Measurements from ENCODE around the gene RFX7.
"Not testable (repeated sequence)": the region's sequence is repeated elsewhere in the genome, so short reads cannot be mapped to it uniquely, and the experiment has no call there.

The RFX7 gene

DNA sequence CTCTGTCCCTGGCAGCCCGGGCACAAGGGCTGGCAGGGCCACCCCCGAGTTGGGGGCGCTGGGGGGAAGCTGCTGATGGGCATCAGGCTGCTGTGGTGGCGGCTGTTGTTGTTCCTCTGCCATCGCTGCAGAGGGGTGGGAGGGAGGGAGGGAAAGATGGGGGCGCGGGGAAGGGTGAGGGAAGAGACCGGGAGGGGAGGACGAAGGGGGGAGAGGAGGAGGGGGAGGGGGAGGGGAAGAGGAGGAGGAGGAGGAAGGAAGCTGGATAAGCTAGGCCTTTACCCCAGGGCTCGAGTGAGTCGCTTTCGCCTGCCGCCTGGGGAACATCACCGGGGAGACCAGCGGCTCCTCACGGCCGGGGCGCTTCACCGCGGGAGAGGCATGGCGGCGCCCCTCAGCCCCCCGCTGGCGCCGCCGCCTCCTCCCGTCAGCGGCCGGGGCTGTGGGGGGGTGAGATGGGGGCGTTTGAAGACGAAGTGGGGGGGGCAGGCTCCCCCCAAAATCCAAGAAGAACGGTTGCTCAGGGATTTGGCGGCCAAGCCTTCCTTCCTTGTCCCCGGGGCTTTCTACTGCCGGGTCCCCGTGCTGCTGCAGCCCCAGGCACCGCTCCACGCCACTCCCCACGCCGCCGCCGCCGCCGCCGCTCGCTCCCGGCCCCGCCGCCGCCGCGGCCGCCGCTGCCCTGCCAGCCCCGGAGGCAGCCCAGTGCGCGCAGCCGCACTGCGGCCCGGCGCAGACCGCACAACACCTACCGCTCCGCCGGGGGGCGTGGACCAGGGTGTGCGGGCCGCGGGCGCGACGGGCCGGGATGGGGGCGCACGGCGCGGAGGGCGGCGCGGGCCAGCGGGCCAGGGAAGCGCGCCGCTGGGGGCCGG is at the start of gene RFX7:
Gene RFX7, minus strand, starts transcription at position 717 of the 875 bp plus-strand sequence. Its CDS starts 594 bp downstream, at position 123.
- Histone ChIP-seq H3K36me3 (ENCODE audit: insufficient read depth, insufficient read length, low read length) (no peaks in the 10 kb centered on the region), H3K9ac (ENCODE audit: insufficient read length, low read depth) (peak within 1 kb of the TSS; percentile 80), H3K4me3 (ENCODE audit: insufficient read length, low read depth) (peak within 1 kb of the TSS; percentile 48), H3K9me3 (ENCODE audit: insufficient read depth, low read length) (peaks cover 6% of the 10 kb centered on the region; the same call in 1 of the 2 replicates), H3K4me1 (ENCODE audit: insufficient read depth, insufficient read length) (peaks cover 6% of the 10 kb centered on the region), H3K27me3 (ENCODE audit: insufficient read depth, insufficient read length) (no peaks in the 10 kb centered on the region)
- DNase-seq (ENCODE audit: low read depth, low spot score), result peak; percentile 27
- TF ChIP-seq YY1 (IDR thresholded peaks at IDR 0.05; ENCODE audit: insufficient read depth, insufficient read length) (no peak), ZNF274 (IDR thresholded peaks at IDR 0.05; ENCODE audit: low read depth, low read length) (no peak), SUZ12 (IDR thresholded peaks at IDR 0.05; ENCODE audit: extremely low read depth, insufficient read depth, insufficient read length) (no peak)

GRCh38 chr15:56292546-56293316 is 49.1 kb upstream of the RFX7 start:
- TF ChIP-seq SUZ12 (IDR thresholded peaks at IDR 0.05; ENCODE audit: extremely low read depth, insufficient read depth, insufficient read length) (no peak), YY1 (IDR thresholded peaks at IDR 0.05; ENCODE audit: insufficient read depth, insufficient read length) (no peak), ZNF274 (IDR thresholded peaks at IDR 0.05; ENCODE audit: low read depth, low read length) (no peak)
- Histone ChIP-seq H3K4me1 (ENCODE audit: insufficient read depth, insufficient read length) (no peaks in the 10 kb centered on the region), H3K9me3 (ENCODE audit: insufficient read depth, low read length) (no peaks in the 10 kb centered on the region; the same call in 1 of the 2 replicates), H3K27me3 (ENCODE audit: insufficient read depth, insufficient read length) (no peaks in the 10 kb centered on the region), H3K36me3 (ENCODE audit: insufficient read depth, insufficient read length, low read length) (no peaks in the 10 kb centered on the region), H3K4me3 (ENCODE audit: insufficient read length, low read depth) (no peak overlapping the region), H3K9ac (ENCODE audit: insufficient read length, low read depth) (no peak overlapping the region)
- no peak for DNase-seq (ENCODE audit: low read depth, low spot score)

DNA sequence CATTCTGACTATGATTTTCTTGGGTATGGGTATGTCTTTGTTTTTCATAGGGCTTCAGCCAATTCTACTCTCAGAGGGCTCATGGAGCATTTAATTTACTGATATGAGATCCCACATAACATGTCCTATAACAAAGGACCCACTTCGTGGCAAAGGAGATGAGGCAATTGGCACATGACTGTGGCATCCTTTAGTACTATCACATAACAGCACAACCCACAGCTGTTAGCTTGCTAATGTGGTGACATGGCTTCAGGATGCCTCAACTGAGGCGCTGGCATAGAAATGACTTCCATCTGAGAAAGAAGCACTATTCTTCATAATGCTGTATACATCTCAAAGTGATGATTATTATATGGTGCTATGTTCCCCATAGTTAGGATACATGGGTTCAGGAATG is 48.1 kb upstream of the RFX7 start:
- H3K27me3 ChIP-seq (ENCODE audit: insufficient read depth, insufficient read length), result no peaks in the 10 kb centered on the region
- H3K36me3 ChIP-seq (ENCODE audit: insufficient read depth, insufficient read length, low read length), result no peaks in the 10 kb centered on the region
- no peaks in the 10 kb centered on the region for H3K4me1 ChIP-seq (ENCODE audit: insufficient read depth, insufficient read length)
- DNase-seq (ENCODE audit: low read depth, low spot score), result no peak
- no peaks in the 10 kb centered on the region; the same call in 1 of the 2 replicates for H3K9me3 ChIP-seq (ENCODE audit: insufficient read depth, low read length)
- no peak overlapping the region for H3K4me3 ChIP-seq (ENCODE audit: insufficient read length, low read depth)
- TF ChIP-seq SUZ12 (IDR thresholded peaks at IDR 0.05; ENCODE audit: extremely low read depth, insufficient read depth, insufficient read length), result no peak
- no peak for TF ChIP-seq YY1 (IDR thresholded peaks at IDR 0.05; ENCODE audit: insufficient read depth, insufficient read length)
- TF ChIP-seq ZNF274 (IDR thresholded peaks at IDR 0.05; ENCODE audit: low read depth, low read length), result no peak
- no peak overlapping the region for H3K9ac ChIP-seq (ENCODE audit: insufficient read length, low read depth)

GRCh38 chr15:56286213-56286612 is 42.5 kb upstream of the RFX7 start:
- no peak for DNase-seq (ENCODE audit: low read depth, low spot score)
- Histone ChIP-seq H3K9me3 (ENCODE audit: insufficient read depth, low read length) (no peaks in the 10 kb centered on the region), H3K9ac (ENCODE audit: insufficient read length, low read depth) (no peak overlapping the region), H3K27me3 (ENCODE audit: insufficient read depth, insufficient read length) (no peaks in the 10 kb centered on the region), H3K36me3 (ENCODE audit: insufficient read depth, insufficient read length, low read length) (no peaks in the 10 kb centered on the region), H3K4me3 (ENCODE audit: insufficient read length, low read depth) (no peak overlapping the region), H3K4me1 (ENCODE audit: insufficient read depth, insufficient read length) (no peaks in the 10 kb centered on the region)
- TF ChIP-seq SUZ12 (IDR thresholded peaks at IDR 0.05; ENCODE audit: extremely low read depth, insufficient read depth, insufficient read length) (no peak), ZNF274 (IDR thresholded peaks at IDR 0.05; ENCODE audit: low read depth, low read length) (no peak), YY1 (IDR thresholded peaks at IDR 0.05; ENCODE audit: insufficient read depth, insufficient read length) (no peak)

- DNase-seq (ENCODE audit: low read depth, low spot score), result no peak
- Histone ChIP-seq H3K9me3 (ENCODE audit: insufficient read depth, low read length) (no peaks in the 10 kb centered on the region), H3K36me3 (ENCODE audit: insufficient read depth, insufficient read length, low read length) (no peaks in the 10 kb centered on the region), H3K4me1 (ENCODE audit: insufficient read depth, insufficient read length) (no peaks in the 10 kb centered on the region), H3K27me3 (ENCODE audit: insufficient read depth, insufficient read length) (no peaks in the 10 kb centered on the region), H3K4me3 (ENCODE audit: insufficient read length, low read depth) (no peak overlapping the region), H3K9ac (ENCODE audit: insufficient read length, low read depth) (no peak overlapping the region)
- TF ChIP-seq YY1 (IDR thresholded peaks at IDR 0.05; ENCODE audit: insufficient read depth, insufficient read length), result no peak
- TF ChIP-seq SUZ12 (IDR thresholded peaks at IDR 0.05; ENCODE audit: extremely low read depth, insufficient read depth, insufficient read length), result no peak
- no peak for TF ChIP-seq ZNF274 (IDR thresholded peaks at IDR 0.05; ENCODE audit: low read depth, low read length)
Measured at GRCh38 chr15:56281145-56281544, 37.5 kb upstream of the RFX7 start.

- TF ChIP-seq ZNF274 (IDR thresholded peaks at IDR 0.05; ENCODE audit: low read depth, low read length), result no peak
- no peak for TF ChIP-seq YY1 (IDR thresholded peaks at IDR 0.05; ENCODE audit: insufficient read depth, insufficient read length)
- TF ChIP-seq SUZ12 (IDR thresholded peaks at IDR 0.05; ENCODE audit: extremely low read depth, insufficient read depth, insufficient read length), result no peak
- no peak for DNase-seq (ENCODE audit: low read depth, low spot score)
- H3K36me3 ChIP-seq (ENCODE audit: insufficient read depth, insufficient read length, low read length), result no peaks in the 10 kb centered on the region
- no peak overlapping the region for H3K9ac ChIP-seq (ENCODE audit: insufficient read length, low read depth)
- no peaks in the 10 kb centered on the region for H3K4me1 ChIP-seq (ENCODE audit: insufficient read depth, insufficient read length)
- H3K4me3 ChIP-seq (ENCODE audit: insufficient read length, low read depth), result no peak overlapping the region
- peaks cover 6% of the 10 kb centered on the region; the same call in 1 of the 2 replicates for H3K9me3 ChIP-seq (ENCODE audit: insufficient read depth, low read length)
- no peaks in the 10 kb centered on the region for H3K27me3 ChIP-seq (ENCODE audit: insufficient read depth, insufficient read length)
Measured at GRCh38 chr15:56273724-56274123, 30.0 kb upstream of the RFX7 start.

- TF ChIP-seq YY1 (IDR thresholded peaks at IDR 0.05; ENCODE audit: insufficient read depth, insufficient read length) (no peak), ZNF274 (IDR thresholded peaks at IDR 0.05; ENCODE audit: low read depth, low read length) (no peak), SUZ12 (IDR thresholded peaks at IDR 0.05; ENCODE audit: extremely low read depth, insufficient read depth, insufficient read length) (no peak)
- no peaks in the 10 kb centered on the region for H3K4me1 ChIP-seq (ENCODE audit: insufficient read depth, insufficient read length)
- H3K36me3 ChIP-seq (ENCODE audit: insufficient read depth, insufficient read length, low read length), result no peaks in the 10 kb centered on the region
- H3K9ac ChIP-seq (ENCODE audit: insufficient read length, low read depth), result no peak overlapping the region
- peaks cover 6% of the 10 kb centered on the region; the same call in 1 of the 2 replicates for H3K9me3 ChIP-seq (ENCODE audit: insufficient read depth, low read length)
- no peak for DNase-seq (ENCODE audit: low read depth, low spot score)
- H3K27me3 ChIP-seq (ENCODE audit: insufficient read depth, insufficient read length), result no peaks in the 10 kb centered on the region
- H3K4me3 ChIP-seq (ENCODE audit: insufficient read length, low read depth), result no peak overlapping the region
Measured at GRCh38 chr15:56272454-56272853, 28.8 kb upstream of the RFX7 start.

DNA sequence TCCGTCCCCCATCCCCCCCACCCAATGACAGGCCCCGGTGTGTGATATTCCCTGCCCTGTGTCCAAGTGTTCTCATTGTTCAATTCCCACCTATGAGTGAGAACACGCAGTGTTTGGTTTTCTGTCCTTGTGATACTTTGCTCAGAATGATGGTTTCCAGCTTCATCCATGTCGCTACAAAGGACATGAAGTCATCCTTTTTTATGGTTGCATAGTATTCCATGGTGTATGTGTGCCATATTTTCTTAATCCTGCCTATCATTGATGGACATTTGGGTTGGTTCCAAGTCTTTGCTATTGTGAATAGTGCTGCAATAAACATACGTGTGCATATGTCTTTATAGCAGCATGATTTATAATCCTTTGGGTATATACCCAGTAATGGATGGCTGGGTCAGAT is 22.8 kb upstream of the RFX7 start:
- not testable (repeated sequence) for H3K36me3 ChIP-seq (ENCODE audit: insufficient read depth, insufficient read length, low read length); H3K9me3 ChIP-seq (ENCODE audit: insufficient read depth, low read length); H3K4me1 ChIP-seq (ENCODE audit: insufficient read depth, insufficient read length); DNase-seq (ENCODE audit: low read depth, low spot score); H3K9ac ChIP-seq (ENCODE audit: insufficient read length, low read depth); H3K27me3 ChIP-seq (ENCODE audit: insufficient read depth, insufficient read length); H3K4me3 ChIP-seq (ENCODE audit: insufficient read length, low read depth)

Data from NT2/D1 (cell line).